ENCODE data around the gene GOLGA6C.
"Not testable (repeated sequence)": the region's sequence is repeated elsewhere in the genome, so short reads cannot be mapped to it uniquely, and the experiment has no call there.

The GOLGA6C gene

GRCh38 chr15:75227663-75228280 lies 30.4 kb upstream of the GOLGA6C start:
- DNase-seq = no peak

GRCh38 chr15:75228787-75229186 lies 29.3 kb upstream of the GOLGA6C start:
- no peak for DNase-seq

DNA sequence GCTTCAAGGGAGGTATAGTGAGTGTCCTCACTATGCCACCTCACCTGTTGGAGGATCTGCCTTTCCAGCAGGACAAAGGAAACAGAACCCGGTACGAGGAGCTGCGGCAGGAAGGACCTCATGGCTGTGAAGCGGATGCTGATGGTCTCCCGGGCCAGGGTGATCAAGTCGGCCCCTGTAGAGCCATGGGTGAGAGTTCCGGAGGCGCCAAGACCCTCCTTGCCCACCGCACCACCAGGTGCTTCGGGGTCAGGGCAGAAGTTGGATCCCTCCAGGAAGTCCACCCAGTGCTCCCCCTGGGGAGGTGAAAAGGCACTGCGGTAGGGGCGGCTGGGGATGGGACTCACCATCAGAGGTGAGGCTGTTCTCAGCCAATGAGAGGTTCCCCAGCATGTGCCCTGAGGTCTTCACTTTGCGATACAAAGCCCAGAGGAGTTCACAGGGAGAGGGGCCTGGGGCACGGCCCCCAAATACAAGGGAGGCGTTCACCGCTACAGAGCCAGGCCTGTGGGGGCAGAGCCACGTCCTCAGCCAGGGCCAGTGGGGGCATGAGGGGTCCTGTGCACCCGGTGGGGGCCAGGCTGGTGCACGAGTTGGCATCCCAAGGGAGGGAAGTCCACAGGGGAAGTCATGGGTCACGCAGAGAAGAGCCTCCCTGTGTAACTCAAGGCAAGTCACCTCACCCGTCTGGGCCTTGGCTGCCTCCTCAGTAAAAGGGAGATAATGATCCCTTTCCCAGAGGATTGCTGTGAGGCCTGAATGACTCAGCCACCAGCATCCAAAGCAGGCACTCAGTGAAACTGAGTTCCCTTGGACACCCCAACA lies 28.7 kb upstream of the GOLGA6C start:
- DNase-seq = no peak

DNA sequence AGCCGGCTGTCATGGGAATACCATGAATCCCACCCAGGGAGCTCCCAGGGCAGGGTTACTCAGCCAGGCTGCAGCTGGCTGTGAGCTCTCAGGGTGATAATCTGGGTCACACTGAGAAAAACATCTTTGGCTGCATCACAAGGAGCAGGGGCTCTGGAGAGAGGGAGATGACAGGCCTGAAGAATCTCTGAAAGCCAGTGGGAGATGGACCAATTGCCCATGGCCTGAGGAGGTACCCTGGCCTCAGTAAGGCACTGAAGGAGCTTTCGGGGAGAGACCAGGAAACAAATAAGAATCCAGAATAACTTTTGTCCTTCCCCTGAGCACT lies 28.2 kb upstream of the GOLGA6C start:
- DNase-seq = no peak

- DNase-seq = no peak
These were observed 27.4 kb upstream of the GOLGA6C start for GRCh38 chr15:75230551-75231371.

DNA sequence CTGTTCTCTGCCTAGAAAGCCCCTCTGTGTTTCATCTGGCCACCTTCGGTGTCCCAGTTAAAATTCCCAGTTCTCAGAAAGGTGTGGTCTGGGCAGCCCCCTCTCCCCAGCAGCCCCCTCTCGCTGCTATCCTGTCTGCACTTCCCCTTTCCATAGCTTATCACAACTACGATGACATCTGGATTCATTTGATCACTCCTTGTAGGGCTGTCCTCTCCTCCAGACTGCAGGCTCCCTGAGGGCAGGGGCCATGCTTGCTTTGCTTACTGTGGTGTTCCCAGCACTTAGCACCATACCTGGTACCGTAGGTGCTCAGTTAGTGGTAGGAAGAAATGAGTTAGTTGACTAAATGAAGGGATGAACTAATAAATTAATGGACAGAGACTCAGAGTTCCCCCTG lies 26.3 kb upstream of the GOLGA6C start:
- DNase-seq = no peak

GRCh38 chr15:75232252-75232813 lies 25.8 kb upstream of the GOLGA6C start:
- DNase-seq = no peak

GRCh38 chr15:75232826-75233503 lies 25.2 kb upstream of the GOLGA6C start:
- no peak for DNase-seq

DNA sequence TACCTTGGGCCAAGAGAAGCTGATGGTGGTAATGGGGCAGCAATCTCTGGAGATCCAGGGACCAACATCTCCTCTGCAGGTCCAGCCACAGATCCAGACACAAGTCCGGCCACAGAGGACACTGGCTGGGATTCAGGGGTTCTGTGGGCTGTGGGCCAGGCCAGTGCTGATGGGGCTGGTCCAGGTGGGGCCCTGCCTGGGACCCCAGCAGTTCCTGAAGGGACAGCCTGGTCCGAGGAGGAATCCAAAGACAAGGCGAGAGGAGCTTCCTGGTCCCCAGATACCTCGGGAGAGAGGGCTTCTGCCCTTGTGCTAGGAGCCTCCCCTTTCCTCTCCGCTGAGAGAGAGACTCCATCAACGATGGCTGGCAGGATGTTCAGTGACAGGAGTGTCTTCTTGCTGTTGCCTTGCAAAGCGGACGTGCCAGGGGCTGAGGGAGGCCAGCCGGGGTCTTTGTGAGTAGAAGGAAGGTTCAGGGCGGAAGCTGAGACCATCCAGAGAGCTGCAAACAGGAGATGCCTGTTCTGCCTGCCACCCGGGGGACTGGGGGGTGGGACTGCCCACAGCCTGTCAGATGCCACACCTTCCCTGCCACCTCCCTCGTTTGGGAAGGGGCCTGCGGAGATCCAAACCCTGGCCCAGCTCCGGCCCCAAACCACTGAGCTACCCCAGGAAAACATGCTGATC lies 24.5 kb upstream of the GOLGA6C start:
- no peak for DNase-seq

- DNase-seq = no peak
These were observed 23.8 kb upstream of the GOLGA6C start for GRCh38 chr15:75234191-75234810.

- DNase-seq = no peak
These were observed 23.0 kb upstream of the GOLGA6C start for GRCh38 chr15:75235051-75235673.

DNA sequence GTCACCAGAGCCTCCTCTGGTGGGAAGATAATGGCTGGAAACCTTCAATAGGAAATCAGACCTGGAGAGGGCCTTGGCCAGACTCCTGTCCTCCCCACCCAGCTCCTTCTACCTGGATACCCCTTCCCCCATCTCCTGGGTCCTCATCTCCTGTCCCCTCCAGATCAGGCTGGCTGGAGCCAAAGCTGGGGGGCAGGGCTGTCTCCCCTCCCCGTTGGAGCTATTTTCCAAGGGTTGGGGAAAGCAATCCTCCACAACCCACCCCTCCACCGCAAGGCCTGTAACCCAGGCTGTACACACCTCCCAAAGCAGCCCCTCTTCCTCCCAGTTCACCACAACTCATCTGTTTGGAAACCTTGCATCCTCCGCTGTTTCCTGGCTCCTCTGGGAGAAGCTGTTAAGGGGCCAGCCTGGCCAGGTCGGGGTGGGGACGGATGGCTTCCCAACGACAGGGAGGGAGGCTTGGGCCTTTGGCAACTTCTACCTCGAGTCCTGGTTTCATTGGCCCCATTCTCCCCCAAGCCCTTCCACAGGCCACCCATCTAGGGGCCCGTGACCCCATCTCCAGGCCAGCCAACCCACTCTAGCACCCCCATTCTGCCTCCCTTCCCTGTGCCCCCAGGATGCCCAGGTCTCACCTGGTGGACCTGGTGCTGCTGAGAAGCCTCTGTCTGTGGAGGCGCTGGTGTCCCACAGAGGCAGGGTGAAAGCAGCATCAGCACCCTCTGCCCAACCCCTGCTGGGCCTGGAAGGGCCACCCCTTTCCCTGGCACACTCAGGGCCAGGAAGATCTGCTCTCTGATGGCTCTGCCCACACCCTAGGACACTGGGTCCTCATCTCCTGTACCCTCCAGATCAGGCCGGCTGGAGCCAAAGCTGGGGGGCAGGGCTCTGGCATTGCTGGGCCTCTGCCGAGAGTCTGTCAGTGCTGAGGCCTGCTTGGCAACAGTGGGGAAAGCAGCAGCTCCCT lies 22.1 kb upstream of the GOLGA6C start:
- DNase-seq = no peak

DNA sequence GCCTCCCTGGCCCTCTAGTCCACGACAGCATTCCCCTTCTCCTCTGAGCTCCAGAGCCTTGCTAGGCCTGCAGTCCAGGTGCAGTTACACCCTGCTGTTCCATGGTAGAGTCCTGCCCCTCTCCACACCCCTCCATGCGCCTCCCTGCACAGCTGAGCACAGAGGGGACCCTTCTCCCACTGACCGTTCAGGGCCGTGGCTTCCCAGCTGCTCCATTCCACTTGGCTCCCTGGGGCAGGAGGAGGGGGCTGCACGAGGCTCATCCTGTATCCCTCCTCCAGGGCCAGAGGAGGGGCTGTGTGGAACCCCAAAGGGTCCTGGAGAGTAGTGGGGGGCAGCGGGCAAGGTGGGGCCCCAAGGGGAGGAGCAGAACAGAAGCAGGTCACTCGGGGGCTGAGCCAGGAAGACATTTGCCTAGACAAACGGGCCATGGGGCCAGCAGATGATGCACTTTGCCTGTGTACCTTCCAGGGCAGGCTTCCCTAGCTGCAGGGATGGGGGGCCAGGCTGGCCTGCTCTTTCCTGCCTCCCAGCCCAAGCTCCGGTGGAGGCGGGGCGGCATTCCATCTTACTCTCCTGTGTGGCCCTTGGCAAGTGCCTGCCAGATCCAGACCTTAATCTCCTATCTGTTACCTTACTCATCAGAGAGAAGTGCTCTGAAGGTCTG lies 20.7 kb upstream of the GOLGA6C start:
- no peak for DNase-seq

GRCh38 chr15:75238150-75238549 lies 20.0 kb upstream of the GOLGA6C start:
- DNase-seq = no peak

- not testable (repeated sequence) for DNase-seq
These were observed 12.4 kb upstream of the GOLGA6C start for GRCh38 chr15:75245741-75246140.

DNA sequence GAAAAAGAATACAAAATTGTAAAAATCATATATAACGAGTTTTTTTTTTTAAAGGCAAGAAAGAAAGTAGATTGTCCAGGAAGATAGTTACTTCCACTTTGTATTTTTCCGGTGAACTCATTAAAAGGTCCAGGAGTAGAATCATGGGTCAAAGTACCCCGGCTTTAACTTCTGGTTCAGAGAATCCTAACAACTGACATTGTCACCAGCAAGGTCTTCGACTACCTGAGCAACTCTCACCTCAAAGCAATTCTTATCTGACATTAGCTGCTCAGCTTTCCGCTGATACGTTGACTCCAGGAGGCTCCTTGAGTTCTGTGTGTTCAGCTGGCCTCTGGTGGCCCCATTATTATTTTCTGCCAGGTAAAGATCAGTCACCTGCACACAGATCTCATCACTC lies 9.1 kb upstream of the GOLGA6C start:
- DNase-seq = not testable (repeated sequence)

- DNase-seq = no peak
These were observed 8.4 kb upstream of the GOLGA6C start for GRCh38 chr15:75249726-75250125.

- DNase-seq = not testable (repeated sequence)
These were observed 6.8 kb upstream of the GOLGA6C start for GRCh38 chr15:75251343-75251742.

DNA sequence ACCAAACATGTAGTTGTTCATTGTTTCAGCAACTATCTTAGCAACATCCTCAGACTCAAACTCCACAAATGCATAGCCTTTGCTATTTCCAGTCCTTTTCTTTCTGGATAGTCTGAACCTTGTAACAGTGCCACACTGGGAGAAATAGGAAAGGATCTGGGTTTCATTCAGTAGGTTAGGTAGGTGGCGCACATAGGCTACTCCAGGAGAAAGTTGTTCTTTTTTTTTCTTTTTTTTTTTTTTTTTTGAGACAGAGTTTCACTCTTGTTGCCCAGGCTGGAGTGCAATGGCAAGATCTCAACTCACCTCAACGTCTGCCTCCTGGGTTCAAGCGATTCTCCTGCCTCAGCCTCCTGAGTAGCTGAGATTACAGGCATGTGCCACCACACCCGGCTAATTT lies 5.8 kb upstream of the GOLGA6C start:
- not testable (repeated sequence) for DNase-seq
